PC-3 (cell line): ENCODE results near the gene ACBD3. TPM values are rescaled to one million over a fixed set of nuclear protein-coding genes. Genes with fewer than 3 reads are reported as not detected.

ENCODE experiments used
- ATAC-seq: fragments of 200-7000 bp; cut with Tn5 transposase; 2 replicates; pipeline ENCODE4 v1.9.1; 2020; ENCODE audit warnings: mild to moderate bottlenecking, moderate library complexity
- BruUV-seq: library from RNA; stranded (reverse); fragments of 400-500 nt; replicated peaks from 2 replicates; lab custom pipeline; 2021; lab: Mats Ljungman, UMichigan
- CTCF ChIA-PET: fragments of 300-600 bp; sonication (Branson Sonifier 250); formaldehyde crosslinking; loops from one replicate; lab custom pipeline; 2022; ENCODE audit warnings: antibody characterized with exemption; lab: Charles Lee
- POLR2A ChIA-PET: fragments of 300-600 bp; sonication (Branson Sonifier 250); formaldehyde crosslinking; loops from one replicate; lab custom pipeline; 2022; ENCODE audit warnings: antibody characterized with exemption; ENCODE audit not compliant: unreplicated experiment; lab: Charles Lee
- DNase-seq: peaks from one replicate; pipeline ENCODE4 v3.0.0-alpha.2; 2015
- H2AFZ ChIP-seq: fragments of 300-600 bp; sonication (generic); 2 replicates; pipeline ENCODE4 v1.6.0; 2016; ENCODE audit warnings: antibody characterized with exemption, low read length
- H3F3A ChIP-seq: fragments of 300-600 bp; sonication (generic); one replicate; pipeline ENCODE4 v1.6.0; 2017; ENCODE audit warnings: antibody characterized with exemption, low read length, control low read depth, mild to moderate bottlenecking; ENCODE audit not compliant: unreplicated experiment
- H3K27ac ChIP-seq: fragments of 300-600 bp; sonication (generic); 2 replicates; pipeline ENCODE4 v1.5.1; 2016; ENCODE audit warnings: mild to moderate bottlenecking, low read length
- H3K27me3 ChIP-seq: fragments of 300-600 bp; sonication (generic); 2 replicates; pipeline ENCODE4 v1.6.1; 2016; ENCODE audit warnings: low read length, mixed read lengths
- H3K36me3 ChIP-seq: fragments of 300-600 bp; sonication (generic); 2 replicates; pipeline ENCODE4 v1.6.1; 2016; ENCODE audit warnings: low read depth, mixed run types, low read length, mixed read lengths
- H3K4me1 ChIP-seq: fragments of 300-600 bp; sonication (generic); 2 replicates; pipeline ENCODE4 v1.5.1; 2016; ENCODE audit warnings: low read length; ENCODE audit not compliant: insufficient read depth
- H3K4me2 ChIP-seq: fragments of 300-600 bp; sonication (generic); 2 replicates; pipeline ENCODE4 v1.6.0; 2016; ENCODE audit warnings: low read length
- H3K4me3 ChIP-seq: fragments of 300-600 bp; sonication (generic); 2 replicates; pipeline ENCODE4 v1.5.1; 2016; ENCODE audit warnings: mild to moderate bottlenecking, low read length, mixed read lengths
- H3K79me2 ChIP-seq: fragments of 300-600 bp; sonication (generic); 2 replicates; pipeline ENCODE4 v1.6.1; 2017; ENCODE audit warnings: low read length, mixed read lengths
- H3K9ac ChIP-seq: fragments of 300-600 bp; sonication (generic); 2 replicates; pipeline ENCODE4 v1.6.0; 2016; ENCODE audit warnings: mild to moderate bottlenecking, low read length
- H3K9me2 ChIP-seq: fragments of 300-600 bp; sonication (generic); replicated peaks from 2 replicates; pipeline ENCODE4 v1.6.1; 2016; ENCODE audit warnings: mixed run types, low read length, mixed read lengths
- H3K9me3 ChIP-seq: fragments of 300-600 bp; sonication (generic); 2 replicates; pipeline ENCODE4 v1.6.1; 2016; ENCODE audit warnings: low read length, mixed read lengths
- H4K20me1 ChIP-seq: fragments of 300-600 bp; sonication (generic); 2 replicates; pipeline ENCODE4 v1.6.1; 2016; ENCODE audit warnings: low read length, mixed read lengths
- CTCF ChIP-seq: fragments of 300-600 bp; sonication (generic); conservative IDR thresholded peaks from 2 replicates; pipeline ENCODE4 v1.5.1; 2017; ENCODE audit warnings: antibody characterized with exemption, low read depth, mild to moderate bottlenecking, low read length
- EZH2 ChIP-seq: fragments of 300-600 bp; sonication (generic); IDR thresholded peaks from one replicate; pipeline ENCODE4 v1.6.1; 2017; ENCODE audit warnings: antibody characterized with exemption, mild to moderate bottlenecking, low read length; ENCODE audit not compliant: unreplicated experiment
- EZH2phosphoT487 ChIP-seq: fragments of 300-600 bp; sonication (generic); IDR thresholded peaks from 2 replicates; pipeline ENCODE4 v1.6.1; 2018; ENCODE audit warnings: mild to moderate bottlenecking, antibody characterized with exemption, low read length, borderline replicate concordance
- intact Hi-C: fragments of 100-400 bp; cut with micrococcal nuclease; formaldehyde crosslinking; loops from 2 replicates; pipeline ENCODE4 v1.9.0; 2023
- total RNA-seq: library from RNA; depleted of rRNA; stranded (reverse); fragments of >200 nt; gene quantifications from 2 replicates; pipeline ENCODE4 v1.2.3, GENCODE V29; 2014

Gene ACBD3
- total RNA-seq, 1 experiment from 2014 or later: 62.2 TPM

GRCh38 chr1:226233293-226233692, 46.8 kb upstream of the ACBD3 start:
- CTCF ChIA-PET: no interaction called here
- Histone ChIP-seq H3K4me3 (no peak overlapping the region), H3K36me3 (peaks cover 45% of the 10 kb centered on the region), H3K27me3 (no peaks in the 10 kb centered on the region), H3F3A (no peaks in the 10 kb centered on the region), H3K27ac (no peak overlapping the region), H3K9me2 (no peaks in the 10 kb centered on the region), H4K20me1 (no peaks in the 10 kb centered on the region), H3K9me3 (no peaks in the 10 kb centered on the region), H3K79me2 (no peaks in the 10 kb centered on the region), H3K4me1 (no peaks in the 10 kb centered on the region), H3K4me2 (no peak overlapping the region), H2AFZ (no peak overlapping the region), H3K9ac (no peak overlapping the region)
- DNase-seq (no peak), ATAC-seq (no peak)
- no peak for TF ChIP-seq EZH2
- TF ChIP-seq EZH2phosphoT487: no peak
- TF ChIP-seq CTCF: no peak
- POLR2A ChIA-PET: no interaction called here
- no TSS peak for BruUV-seq
- intact Hi-C loops: no loop called here

- no peaks in the 10 kb centered on the region for H3K79me2 ChIP-seq
These were observed 40.1 kb upstream of the ACBD3 start for GRCh38 chr1:226226601-226227000.

DNA sequence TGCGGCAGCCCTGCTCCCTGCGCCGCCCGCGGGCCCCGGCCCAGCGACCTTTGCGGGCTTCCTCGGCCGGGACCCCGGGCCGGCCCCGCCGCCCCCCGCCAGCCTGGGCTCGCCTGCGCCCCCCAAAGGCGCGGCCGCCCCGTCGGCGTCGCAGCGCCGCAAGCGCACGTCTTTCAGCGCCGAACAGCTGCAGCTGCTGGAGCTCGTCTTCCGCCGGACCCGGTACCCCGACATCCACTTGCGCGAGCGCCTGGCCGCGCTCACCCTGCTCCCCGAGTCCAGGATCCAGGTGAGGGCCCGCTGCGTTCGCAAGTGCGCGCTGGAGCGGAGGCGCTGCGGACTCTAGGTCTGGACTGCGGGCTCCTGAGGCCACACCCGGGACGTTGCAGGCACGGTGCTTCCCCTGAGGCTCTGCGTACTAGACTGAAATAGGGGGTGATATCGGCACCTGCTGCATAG, 37.3 kb upstream of the ACBD3 start:
- no peak for DNase-seq
- no TSS peak for BruUV-seq
- Histone ChIP-seq H3K4me1 (no peaks in the 10 kb centered on the region), H3K27me3 (no peaks in the 10 kb centered on the region), H3K79me2 (no peaks in the 10 kb centered on the region), H3K4me3 (no peak overlapping the region), H3F3A (no peaks in the 10 kb centered on the region), H3K9me3 (no peaks in the 10 kb centered on the region), H3K36me3 (no peaks in the 10 kb centered on the region), H2AFZ (no peak overlapping the region), H3K27ac (no peak overlapping the region), H4K20me1 (no peaks in the 10 kb centered on the region), H3K9me2 (no peaks in the 10 kb centered on the region), H3K4me2 (no peak overlapping the region), H3K9ac (no peak overlapping the region)
- intact Hi-C loops: no loop called here
- POLR2A ChIA-PET: no interaction called here
- TF ChIP-seq CTCF (no peak), EZH2 (no peak), EZH2phosphoT487 (no peak)
- CTCF ChIA-PET: no interaction called here
- no peak for ATAC-seq

More at GRCh38 chr1:226226601-226227000, 40.1 kb upstream of the ACBD3 start:
- H3K9ac ChIP-seq: no peak overlapping the region
- ChIA-PET CTCF (no interaction called here), POLR2A (no interaction called here)
- H3K4me1 ChIP-seq: no peaks in the 10 kb centered on the region
- no peaks in the 10 kb centered on the region for H3K27me3 ChIP-seq
- no peaks in the 10 kb centered on the region for H4K20me1 ChIP-seq
- H2AFZ ChIP-seq: no peak overlapping the region
- peaks cover 9% of the 10 kb centered on the region for H3K36me3 ChIP-seq
- no peaks in the 10 kb centered on the region for H3K9me2 ChIP-seq
- no peak overlapping the region for H3K27ac ChIP-seq
- H3F3A ChIP-seq: no peaks in the 10 kb centered on the region
- no TSS peak for BruUV-seq
- no peak overlapping the region for H3K4me2 ChIP-seq
- DNase-seq: no peak
- H3K4me3 ChIP-seq: no peak overlapping the region
- no peak for TF ChIP-seq CTCF
- no peaks in the 10 kb centered on the region for H3K9me3 ChIP-seq
- intact Hi-C loops: no loop called here
- no peak for ATAC-seq
